Upper lobe of right lung (tissue), 1 donor: Measurements from ENCODE around the gene CMC2. TPM values are rescaled to one million over a fixed set of nuclear protein-coding genes. Genes with fewer than 3 reads are reported as not detected.

Experiments used
- ATAC-seq: fragments of 200-7000 bp; cut with Tn5 transposase; one replicate; pipeline ENCODE4 v1.9.1; 2020; ENCODE audit warnings: mild to moderate bottlenecking, moderate library complexity
- DNase-seq: peaks from one replicate; pipeline ENCODE4 v3.0.0-alpha.2; 2020
- H3K27ac ChIP-seq: fragments of 200-600 bp; one replicate; pipeline ENCODE4 v1.8.0; 2022
- H3K27me3 ChIP-seq: fragments of 200-600 bp; one replicate; pipeline ENCODE4 v1.8.0; 2022; ENCODE audit warnings: mild to moderate bottlenecking
- H3K36me3 ChIP-seq: fragments of 200-600 bp; one replicate; pipeline ENCODE4 v1.8.0; 2022
- H3K4me1 ChIP-seq: fragments of 200-600 bp; one replicate; pipeline ENCODE4 v1.8.0; 2022
- H3K4me3 ChIP-seq: fragments of 200-600 bp; one replicate; pipeline ENCODE4 v1.8.0; 2022; ENCODE audit warnings: mild to moderate bottlenecking
- H3K9me3 ChIP-seq: fragments of 200-600 bp; one replicate; pipeline ENCODE4 v1.8.0; 2022
- CTCF ChIP-seq: fragments of 200-600 bp; IDR thresholded peaks from one replicate; pipeline ENCODE4 v1.8.0; 2022; ENCODE audit warnings: antibody characterized with exemption
- intact Hi-C: fragments of 100-400 bp; cut with DNase I; formaldehyde crosslinking; loops from one replicate; pipeline ENCODE4 v1.11.0; 2022
- total RNA-seq: library from RNA; stranded (reverse); fragmentation: NEBNext Ultra II Directional; extraction: Animal tissue kit (Norgen Biotek cat#: 25700); gene quantifications from one replicate; pipeline ENCODE4 v1.2.1, GENCODE V29; 2021
- donor health status: DM: no; HTN: yes; CAD: no; lungs with severe emphysema.

Gene CMC2
- total RNA-seq, 1 donor from 2014 or later, result 43.3 TPM

GRCh38 chr16:80947708-80948625 is 58.7 kb downstream of the CMC2 start:
- Histone ChIP-seq H3K4me1 (no peaks in the 10 kb centered on the region), H3K4me3 (no peak overlapping the region), H3K36me3 (no peaks in the 10 kb centered on the region), H3K9me3 (no peaks in the 10 kb centered on the region), H3K27me3 (no peaks in the 10 kb centered on the region), H3K27ac (no peak overlapping the region)
- no peak for TF ChIP-seq CTCF
- DNase-seq, result no peak
- ATAC-seq, result no peak
- intact Hi-C loops, result no loop called here

GRCh38 chr16:80947239-80947638 is 59.4 kb downstream of the CMC2 start:
- no peaks in the 10 kb centered on the region for H3K4me1 ChIP-seq
- no peak overlapping the region for H3K27ac ChIP-seq
- H3K9me3 ChIP-seq, result no peaks in the 10 kb centered on the region
- no peaks in the 10 kb centered on the region for H3K27me3 ChIP-seq
- no peak overlapping the region for H3K4me3 ChIP-seq
- intact Hi-C loops, result no loop called here
- no peaks in the 10 kb centered on the region for H3K36me3 ChIP-seq
- DNase-seq, result no peak
- no peak for ATAC-seq
- TF ChIP-seq CTCF, result no peak

- no peaks in the 10 kb centered on the region for H3K4me1 ChIP-seq
- no peaks in the 10 kb centered on the region for H3K36me3 ChIP-seq
- no peak for ATAC-seq
- DNase-seq, result no peak
- TF ChIP-seq CTCF, result no peak
- no peak overlapping the region for H3K27ac ChIP-seq
- no peaks in the 10 kb centered on the region for H3K9me3 ChIP-seq
- H3K4me3 ChIP-seq, result no peak overlapping the region
- intact Hi-C loops, result no loop called here
- no peaks in the 10 kb centered on the region for H3K27me3 ChIP-seq
These were observed 60.2 kb downstream of the CMC2 start for GRCh38 chr16:80946481-80946880.

- no peak overlapping the region for H3K27ac ChIP-seq
- no peak for ATAC-seq
- no peak overlapping the region for H3K4me3 ChIP-seq
- H3K27me3 ChIP-seq, result no peaks in the 10 kb centered on the region
- H3K4me1 ChIP-seq, result no peaks in the 10 kb centered on the region
- H3K36me3 ChIP-seq, result no peaks in the 10 kb centered on the region
- TF ChIP-seq CTCF, result no peak
- DNase-seq, result no peak
- no peaks in the 10 kb centered on the region for H3K9me3 ChIP-seq
- intact Hi-C loops, result no loop called here
These were observed 66.4 kb downstream of the CMC2 start for GRCh38 chr16:80940069-80940856.

- no peak for DNase-seq
- Histone ChIP-seq H3K36me3 (no peaks in the 10 kb centered on the region), H3K27me3 (no peaks in the 10 kb centered on the region), H3K4me1 (no peaks in the 10 kb centered on the region), H3K27ac (no peak overlapping the region), H3K9me3 (no peaks in the 10 kb centered on the region), H3K4me3 (no peak overlapping the region)
- ATAC-seq, result no peak
- intact Hi-C loops, result no loop called here
- TF ChIP-seq CTCF, result no peak
These were observed 67.8 kb downstream of the CMC2 start for GRCh38 chr16:80938879-80939260.
